H1 (cell line): ENCODE measurements around the gene KANTR.

Experiments
- CTCF ChIP-seq, 3 experiments: IDR thresholded peaks; 1 replicate in 2 of 3; 2 replicates in 1 of 3; pipeline versions ENCODE4 v1.5.1 to v1.6.1; 2011; ENCODE audit warnings: low read length in 3 of 3, mild to moderate bottlenecking in 3 of 3, inconsistent platforms in 2 of 3, low read depth in 1 of 3, moderate library complexity in 1 of 3; ENCODE audit not compliant: insufficient read depth in 1 of 3; ENCODE audit errors: control extremely low read depth in 1 of 3
- EP300 ChIP-seq, 2 experiments: IDR thresholded peaks; 1 replicate in 1 of 2; 2 replicates in 1 of 2; pipeline ENCODE4 v1.6.1; 2011 to 2012; ENCODE audit warnings: low read depth in 2 of 2, low read length in 2 of 2, mild to moderate bottlenecking in 2 of 2, borderline replicate concordance in 1 of 2, inconsistent platforms in 1 of 2, moderate library complexity in 1 of 2
- GABPA ChIP-seq: IDR thresholded peaks from 2 replicates; pipeline ENCODE4 v1.6.1; 2011; ENCODE audit warnings: mild to moderate bottlenecking, low read length, moderate library complexity, borderline replicate concordance; ENCODE audit not compliant: insufficient read depth
- JUND ChIP-seq: IDR thresholded peaks from 2 replicates; pipeline ENCODE4 v1.6.1; 2011; ENCODE audit warnings: mild to moderate bottlenecking, improper control_type of control experiment, low read length
- MAFK ChIP-seq: IDR thresholded peaks from 2 replicates; pipeline ENCODE4 v1.6.1; 2012; ENCODE audit warnings: low read depth, mild to moderate bottlenecking, improper control_type of control experiment, low read length
- RAD21 ChIP-seq, 2 experiments: IDR thresholded peaks in 1 of 2; conservative IDR thresholded peaks in 1 of 2; 2 replicates each; pipeline ENCODE4 v1.6.1; 2011; ENCODE audit warnings: low read depth in 2 of 2, low read length in 2 of 2, improper control_type of control experiment in 1 of 2, inconsistent platforms in 1 of 2, mild to moderate bottlenecking in 1 of 2, moderate library complexity in 1 of 2
- RXRA ChIP-seq: IDR thresholded peaks from 2 replicates; pipeline ENCODE4 v1.6.1; 2011; ENCODE audit warnings: low read depth, mild to moderate bottlenecking, low read length, moderate library complexity; ENCODE audit not compliant: insufficient read depth
- SIN3A ChIP-seq, 2 experiments: IDR thresholded peaks in 1 of 2; conservative IDR thresholded peaks in 1 of 2; 2 replicates each; pipeline ENCODE4 v1.6.1; 2011 to 2012; ENCODE audit warnings: low read length in 2 of 2, improper control_type of control experiment in 1 of 2, low read depth in 1 of 2, mild to moderate bottlenecking in 1 of 2
- SP1 ChIP-seq: IDR thresholded peaks from 2 replicates; pipeline ENCODE4 v1.6.1; 2011; ENCODE audit warnings: low read depth, low read length
- SRF ChIP-seq: IDR thresholded peaks from 2 replicates; pipeline ENCODE4 v1.6.1; 2011; ENCODE audit warnings: mild to moderate bottlenecking, low read depth, low read length, moderate library complexity
- TCF12 ChIP-seq: IDR thresholded peaks from 2 replicates; pipeline ENCODE4 v1.6.1; 2011; ENCODE audit warnings: low read depth, mild to moderate bottlenecking, low read length
- ZNF274 ChIP-seq: IDR thresholded peaks from 2 replicates; pipeline ENCODE4 v1.7.0; 2012; ENCODE audit warnings: low read length, borderline replicate concordance; ENCODE audit errors: extremely low read depth

DNA sequence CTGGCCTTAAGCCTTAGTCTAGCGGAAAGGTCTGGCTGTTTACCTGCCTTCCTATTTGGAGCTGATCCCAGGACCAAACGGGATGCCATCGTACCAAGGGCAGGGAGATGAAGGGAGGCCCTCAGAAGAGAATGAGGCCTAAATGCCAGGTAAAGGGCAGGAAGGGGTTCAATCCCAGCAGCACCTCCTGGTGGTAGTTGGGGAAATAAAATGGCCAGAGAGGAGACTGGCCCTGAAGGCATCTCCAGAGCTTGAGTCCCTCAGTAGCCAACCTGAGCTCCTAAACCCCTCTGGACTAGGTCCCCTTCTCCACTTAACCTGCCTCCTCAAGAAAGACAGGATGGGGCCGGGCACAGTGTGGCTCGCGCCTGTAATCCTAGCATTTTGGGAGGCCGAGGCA is 77.4 kb downstream of the KANTR start:
- no peak for TF ChIP-seq ZNF274
- no peak for TF ChIP-seq SP1
- peak; percentile 25 to 31 (median 27) for TF ChIP-seq CTCF (IDR thresholded peaks at IDR 0.05; ENCODE audit: control extremely low read depth in 1 of 3, insufficient read depth in 1 of 3, low read depth in 1 of 3, low read length in 3 of 3)
- TF ChIP-seq TCF12 = no peak
- TF ChIP-seq SIN3A (conservative IDR thresholded peaks at IDR 0.05 in 1 of 2, IDR thresholded peaks at IDR 0.05 in 1 of 2; ENCODE audit: low read depth in 1 of 2, low read length in 2 of 2) = no peak
- 0 out of 4 replicates have a peak, but pooled peaks of 1 of the 2 experiments have one; percentile 2 for TF ChIP-seq RAD21 (IDR thresholded peaks at IDR 0.05 in 1 of 2, conservative IDR thresholded peaks at IDR 0.05 in 1 of 2; ENCODE audit: low read depth in 2 of 2, low read length in 2 of 2)
- no peak for TF ChIP-seq JUND
- no peak for TF ChIP-seq GABPA
- TF ChIP-seq MAFK = no peak
- no peak for TF ChIP-seq RXRA
- TF ChIP-seq SRF = no peak
- TF ChIP-seq EP300 (IDR thresholded peaks at IDR 0.05; ENCODE audit: borderline replicate concordance in 1 of 2, low read depth in 2 of 2, low read length in 2 of 2) = no peak
